HG03571 (cell line): ENCODE measurements around the gene MGAT5B.
"Not testable (repeated sequence)": the region's sequence is repeated elsewhere in the genome, so short reads cannot be mapped to it uniquely, and the experiment has no call there.

Experiments
- ATAC-seq: cut with Tn5 transposase; IDR thresholded peaks from one replicate; pipeline ENCODE4 v1.9.1; 2021; ENCODE audit not compliant: unreplicated experiment

The MGAT5B gene

DNA sequence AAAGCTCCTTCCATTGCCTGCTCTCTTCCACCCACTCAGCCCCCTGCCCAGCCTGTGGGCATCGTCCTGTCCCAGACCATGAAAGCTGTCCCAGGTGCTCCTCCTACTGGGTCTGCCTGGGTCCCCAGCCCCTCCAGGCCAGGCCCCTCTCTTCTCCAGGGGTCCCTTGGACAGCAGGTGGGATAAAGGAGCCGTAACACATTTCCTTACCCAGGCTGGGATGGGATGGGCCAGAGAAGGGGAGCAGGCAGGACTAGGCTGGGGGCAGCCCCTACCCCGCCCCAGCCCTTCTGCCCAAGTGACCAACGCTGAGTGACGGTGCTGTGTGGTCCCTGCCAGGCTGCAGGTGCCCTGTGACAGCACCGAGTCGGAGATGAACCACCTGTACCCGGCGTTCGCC, 80.1 kb downstream of the MGAT5B start:
- no peak for ATAC-seq

DNA sequence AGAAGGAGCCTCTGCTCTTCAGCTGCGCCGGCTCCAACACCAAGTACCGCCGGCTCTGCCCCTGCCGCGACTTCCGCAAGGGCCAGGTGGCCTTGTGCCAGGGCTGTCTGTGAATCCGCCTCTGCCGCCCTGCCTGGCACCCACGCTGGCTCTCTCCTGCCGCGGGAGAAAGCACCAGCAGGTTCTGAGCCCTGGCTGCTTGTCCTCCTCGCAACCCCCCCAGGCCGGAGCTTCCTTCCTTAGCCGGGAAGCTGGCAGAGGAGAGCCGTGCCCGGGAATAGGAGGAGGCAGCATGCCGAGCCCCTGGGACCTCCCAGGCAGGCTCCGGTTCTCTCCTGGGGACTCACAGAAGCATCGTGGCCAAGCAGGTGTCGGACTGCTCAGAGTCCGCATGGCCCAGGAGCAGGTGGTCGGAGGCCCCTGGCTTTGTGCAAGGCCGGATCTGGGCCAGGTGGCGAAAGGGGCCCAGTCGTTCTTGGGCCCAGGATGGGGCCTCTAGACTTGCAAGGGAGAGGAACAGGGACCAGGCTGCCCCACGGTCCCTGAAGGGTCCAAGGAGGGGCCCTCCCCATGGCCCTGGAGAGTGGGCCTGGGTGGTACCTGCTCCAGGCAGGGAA, 80.6 kb downstream of the MGAT5B start:
- no peak for ATAC-seq

DNA sequence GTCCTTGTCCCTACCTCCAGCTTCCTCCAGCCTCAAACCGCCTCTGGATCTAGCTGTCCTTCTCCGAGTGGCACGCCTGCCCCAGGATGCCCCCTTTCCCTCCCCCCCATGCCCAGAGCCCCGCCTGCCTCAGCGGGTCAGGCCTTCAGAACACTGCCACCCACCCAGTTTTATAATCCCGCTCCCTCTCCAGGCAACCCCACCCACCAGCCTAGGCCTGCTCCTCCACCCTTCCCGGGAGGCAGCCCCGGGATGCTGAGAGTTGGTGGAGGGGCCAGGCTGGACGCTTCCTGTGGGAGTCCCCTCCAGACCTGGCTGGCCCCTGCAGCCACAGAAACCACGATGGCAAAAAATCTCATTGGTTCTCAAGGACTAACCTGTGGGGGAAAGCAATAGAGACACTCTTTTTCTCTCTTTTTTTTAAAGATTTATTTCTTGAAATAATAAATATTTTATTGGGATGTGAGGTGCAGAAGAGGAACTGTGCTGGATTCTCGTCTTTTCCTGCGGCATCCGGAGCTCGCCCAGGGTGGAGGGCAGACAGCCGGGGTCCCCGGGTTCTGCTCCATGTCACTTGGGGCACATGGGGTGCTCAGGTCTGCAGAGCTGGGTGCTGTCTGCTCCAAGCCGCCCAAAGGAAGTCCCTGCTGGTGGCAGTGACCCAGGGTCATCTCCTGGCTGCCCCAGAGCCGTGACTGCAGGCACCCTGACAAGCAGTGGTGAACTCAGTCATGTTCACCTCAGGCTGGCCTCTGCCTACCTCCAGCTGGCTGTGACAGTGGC, 81.9 kb downstream of the MGAT5B start:
- ATAC-seq = no peak

DNA sequence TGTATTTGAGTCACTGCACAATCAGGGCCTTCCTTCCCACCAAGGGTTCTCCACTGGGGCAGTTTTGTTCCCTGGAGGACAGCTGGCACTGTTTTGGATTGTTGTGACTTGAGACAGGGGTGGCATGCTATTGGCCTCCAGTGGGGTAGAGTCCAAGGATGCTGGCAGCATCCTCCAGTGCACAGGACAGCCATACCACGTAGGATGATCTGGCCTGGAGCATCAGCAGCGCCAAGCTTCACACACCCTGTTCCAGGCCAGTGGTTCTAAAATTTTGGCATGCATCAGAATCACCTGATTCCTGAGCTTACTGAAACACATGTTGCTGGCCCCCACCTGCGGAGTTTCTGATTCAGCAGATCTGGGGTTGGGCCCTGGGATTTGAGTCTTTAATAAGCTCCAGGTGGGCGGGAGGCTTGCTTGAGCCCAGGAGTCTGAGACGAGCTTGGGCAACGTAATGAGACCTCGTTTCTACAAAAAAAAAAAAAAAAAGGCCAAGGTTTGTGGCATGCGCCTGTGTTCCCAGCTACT, 83.2 kb downstream of the MGAT5B start:
- no peak for ATAC-seq

DNA sequence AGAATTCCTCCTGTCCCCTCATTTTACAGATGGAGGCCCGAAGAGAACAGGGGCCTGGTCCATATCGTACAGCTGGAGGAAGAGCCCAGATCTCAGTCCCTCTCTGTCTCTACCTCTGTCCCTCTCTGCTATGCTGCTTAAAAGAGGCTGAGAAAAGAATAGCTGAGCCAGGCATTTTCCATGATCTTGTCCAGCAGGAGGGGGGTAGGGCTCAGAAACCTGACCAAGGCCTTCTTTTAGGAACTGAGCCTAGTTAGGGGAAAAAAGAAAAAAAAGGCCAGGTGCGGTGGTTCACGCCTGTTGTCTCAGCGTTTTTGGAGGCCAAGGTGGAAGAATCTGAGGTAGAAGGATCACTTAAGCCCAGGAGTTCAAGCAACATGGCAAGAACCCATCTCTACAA, 84.2 kb downstream of the MGAT5B start:
- no peak for ATAC-seq

DNA sequence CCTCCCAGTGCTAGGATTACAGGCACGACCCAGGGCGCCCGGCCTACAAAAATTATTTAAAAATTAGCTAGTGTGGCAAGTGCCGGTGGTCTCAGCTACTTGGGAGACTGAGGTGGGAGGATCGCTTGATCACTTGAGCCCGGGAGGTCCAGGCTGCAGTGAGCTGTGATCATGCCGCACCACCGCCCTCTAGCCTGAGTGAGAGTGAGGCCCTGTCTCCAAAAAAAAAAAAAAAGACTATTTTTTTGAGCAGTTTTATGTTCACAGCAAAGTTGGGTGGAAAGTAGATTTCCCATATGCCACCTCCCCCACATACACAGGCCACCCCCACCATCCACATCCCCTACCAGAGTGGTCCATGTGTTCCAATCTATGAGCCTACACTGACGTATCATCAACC, 84.9 kb downstream of the MGAT5B start:
- no peak for ATAC-seq

DNA sequence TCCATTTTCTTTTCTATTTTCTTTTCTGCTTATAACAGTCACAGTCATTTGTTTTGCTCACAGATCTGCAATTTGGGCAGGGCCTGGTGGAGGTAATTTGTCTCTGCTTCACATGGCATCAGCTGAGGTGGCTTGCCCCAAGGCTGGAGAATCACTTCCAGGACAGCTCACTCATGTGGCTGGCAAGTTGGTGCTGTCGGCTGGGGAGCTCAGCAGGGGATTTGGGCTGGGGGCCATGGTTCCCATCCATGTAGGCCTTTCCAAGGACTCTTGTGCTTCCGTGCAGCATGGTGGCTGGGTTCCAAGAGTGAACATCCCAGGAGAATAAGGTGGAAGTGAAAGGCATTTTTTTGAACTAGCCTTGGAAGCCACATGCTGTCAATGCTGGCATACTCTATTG, 85.7 kb downstream of the MGAT5B start:
- no peak for ATAC-seq

DNA sequence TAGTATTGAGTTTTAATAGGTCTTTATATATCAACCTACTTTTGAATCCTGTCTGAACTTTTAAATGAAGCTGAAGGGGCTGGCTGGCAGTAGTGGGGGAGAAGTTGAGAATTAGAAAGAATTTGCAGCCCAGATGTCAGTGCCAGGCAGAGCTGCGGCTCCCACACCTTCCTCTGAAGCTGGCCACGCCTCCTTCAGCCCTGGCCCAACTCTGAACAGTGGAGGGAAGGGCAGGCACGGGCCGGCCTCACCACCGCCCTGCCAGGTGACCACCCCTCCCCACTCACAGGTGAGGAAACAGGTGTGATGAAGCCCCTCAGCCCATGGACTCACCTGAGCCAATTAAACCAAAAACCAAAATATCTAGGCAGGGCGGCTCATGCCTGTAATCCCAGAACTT, 87.0 kb downstream of the MGAT5B start:
- no peak for ATAC-seq

DNA sequence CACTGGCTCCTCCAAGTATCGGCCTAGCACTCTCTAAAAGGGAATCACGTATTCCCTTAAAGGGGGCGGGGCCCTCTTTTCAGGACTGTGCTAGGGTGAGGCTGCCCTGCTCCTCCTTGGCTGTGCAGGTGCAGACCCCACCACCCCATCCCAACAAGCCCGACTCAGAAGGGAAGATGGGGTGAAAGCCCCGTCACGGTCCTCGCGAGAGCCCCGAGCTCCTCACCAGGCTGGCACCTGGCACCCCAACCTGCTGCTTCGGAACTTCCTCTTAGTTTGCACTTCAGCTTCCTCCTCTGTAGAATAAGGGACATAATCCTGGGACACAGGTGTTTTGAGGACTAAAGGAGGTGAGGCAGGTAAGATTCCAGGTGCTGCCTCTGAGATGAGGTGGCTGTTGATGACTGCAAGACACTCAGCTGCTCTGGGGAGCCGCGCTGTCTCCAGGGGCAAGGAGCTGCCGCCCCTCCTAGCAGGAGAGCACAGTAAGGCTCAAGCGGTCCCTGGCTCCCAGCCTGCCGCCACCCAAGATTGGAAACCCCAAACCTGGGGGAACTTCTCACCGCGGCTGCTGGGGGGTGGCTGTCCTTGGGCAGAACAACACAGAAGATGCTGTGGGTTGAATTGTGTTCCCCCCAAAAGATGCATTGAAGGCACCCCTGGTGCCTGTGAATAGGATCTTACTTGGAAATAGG, 88.8 kb downstream of the MGAT5B start:
- ATAC-seq = no peak

DNA sequence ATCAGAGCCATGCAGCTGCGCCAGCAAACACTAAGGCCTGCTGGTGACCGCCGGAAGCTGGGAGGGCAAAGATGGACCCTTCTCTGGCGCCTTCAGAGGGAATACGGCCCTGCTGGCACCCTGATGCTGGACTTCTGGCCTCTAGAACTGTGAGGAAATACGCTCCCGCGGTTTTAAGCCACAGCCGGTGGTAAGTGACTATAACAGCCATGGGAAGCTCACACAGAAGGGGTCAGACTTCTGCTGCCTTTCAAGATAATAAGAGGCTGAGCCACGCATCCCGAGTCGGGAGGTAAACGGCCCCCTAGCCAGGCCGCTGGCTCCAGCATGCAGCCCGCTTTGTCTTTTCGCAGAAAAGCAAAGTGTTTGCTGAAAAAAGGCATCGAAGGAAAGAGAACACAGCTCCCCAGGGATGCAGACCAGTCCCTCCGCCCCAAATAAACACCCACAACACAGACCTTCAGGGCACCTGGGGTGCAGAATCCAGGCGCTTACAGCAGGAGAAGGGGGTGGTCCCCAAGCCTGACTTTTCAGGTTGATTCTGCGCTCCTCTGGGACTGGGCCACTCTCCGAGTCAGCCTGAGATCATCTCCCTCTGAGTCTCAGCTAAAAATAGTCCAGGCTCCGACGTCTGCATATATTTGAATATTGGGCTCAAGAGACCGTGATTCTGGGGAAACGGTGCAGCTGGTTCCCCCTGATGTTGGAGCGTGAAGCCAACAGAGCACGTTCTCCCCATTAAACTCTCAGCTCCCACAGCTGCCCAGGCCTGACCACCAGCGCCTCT, 89.7 kb downstream of the MGAT5B start:
- ATAC-seq = no peak

DNA sequence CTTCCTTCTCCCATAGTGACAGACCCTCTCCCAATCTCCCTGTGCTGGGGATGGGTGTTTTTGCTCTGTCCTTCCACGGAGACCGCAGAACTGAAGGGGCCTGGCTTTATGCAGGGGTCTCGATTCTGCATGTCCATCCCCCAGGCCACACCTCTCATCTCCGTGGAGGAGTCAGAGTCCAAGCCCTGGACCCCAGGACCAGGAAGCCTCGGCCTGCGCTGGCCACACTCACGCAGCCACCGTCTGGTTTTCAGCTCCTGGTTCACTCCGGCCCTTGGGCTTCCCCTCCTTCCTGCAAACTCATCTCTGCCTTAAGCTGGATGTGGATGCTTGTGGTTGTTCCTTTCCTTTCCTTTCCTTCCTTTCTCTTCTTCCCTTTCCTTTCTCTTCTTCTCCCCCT, 90.8 kb downstream of the MGAT5B start:
- ATAC-seq = no peak

DNA sequence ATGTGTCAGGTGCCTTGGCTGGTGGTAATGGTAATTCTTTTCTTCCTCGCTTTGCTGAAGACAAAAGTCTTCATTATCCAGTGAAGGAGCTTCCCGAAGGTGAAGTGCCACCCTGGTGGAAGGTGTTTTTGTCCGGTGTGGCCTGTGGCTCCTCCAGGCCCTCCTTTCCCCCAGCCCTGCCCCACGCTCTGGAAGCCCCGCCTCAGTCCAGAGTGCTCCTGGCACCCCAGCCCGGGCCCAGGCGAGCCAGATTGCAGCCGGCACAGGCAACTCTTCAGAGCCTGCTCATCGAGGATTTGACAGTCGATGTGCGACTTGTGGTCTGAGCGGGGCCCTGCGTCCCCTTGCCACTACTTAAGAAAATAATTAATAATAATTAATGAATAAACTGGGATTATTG, 93.7 kb downstream of the MGAT5B start:
- no peak for ATAC-seq

DNA sequence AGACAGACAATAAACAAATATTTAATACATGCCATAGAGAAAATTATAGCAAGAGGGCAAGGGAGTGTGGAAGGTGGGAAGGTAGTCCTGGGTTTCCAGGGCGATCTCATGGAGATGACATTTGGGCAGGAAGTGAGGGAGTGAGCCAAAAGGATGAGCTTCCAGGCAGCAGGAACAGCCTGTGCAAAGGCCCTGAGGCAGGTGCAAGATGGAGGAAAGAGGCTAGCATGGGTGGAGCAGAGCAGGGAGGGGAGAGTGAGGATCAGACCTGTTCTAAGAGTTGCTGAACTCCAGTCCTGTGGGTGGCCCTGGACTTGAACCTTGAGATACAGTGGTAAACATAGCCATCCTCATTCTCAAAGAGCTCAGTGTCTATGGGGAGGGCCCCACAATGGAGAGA, 94.7 kb downstream of the MGAT5B start:
- no peak for ATAC-seq

DNA sequence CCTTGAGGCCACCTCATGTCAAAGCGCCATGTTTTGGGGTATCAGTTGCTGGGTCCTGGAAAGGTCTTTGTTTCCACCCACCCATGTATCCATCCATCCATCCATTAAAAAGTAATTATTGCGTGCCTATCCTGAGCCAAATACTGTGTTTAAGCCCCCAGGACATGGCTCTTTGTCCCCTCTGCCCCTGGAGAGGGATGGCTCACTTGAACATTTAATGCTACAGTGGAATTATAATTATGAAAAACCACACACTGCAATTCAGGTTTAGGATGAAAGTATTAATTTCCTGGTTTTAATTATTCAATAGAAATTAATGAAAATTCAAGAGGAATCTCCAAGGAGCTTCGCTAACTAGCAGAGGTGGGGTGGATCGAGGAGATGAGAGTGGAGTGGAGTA, 97.8 kb downstream of the MGAT5B start:
- no peak for ATAC-seq

DNA sequence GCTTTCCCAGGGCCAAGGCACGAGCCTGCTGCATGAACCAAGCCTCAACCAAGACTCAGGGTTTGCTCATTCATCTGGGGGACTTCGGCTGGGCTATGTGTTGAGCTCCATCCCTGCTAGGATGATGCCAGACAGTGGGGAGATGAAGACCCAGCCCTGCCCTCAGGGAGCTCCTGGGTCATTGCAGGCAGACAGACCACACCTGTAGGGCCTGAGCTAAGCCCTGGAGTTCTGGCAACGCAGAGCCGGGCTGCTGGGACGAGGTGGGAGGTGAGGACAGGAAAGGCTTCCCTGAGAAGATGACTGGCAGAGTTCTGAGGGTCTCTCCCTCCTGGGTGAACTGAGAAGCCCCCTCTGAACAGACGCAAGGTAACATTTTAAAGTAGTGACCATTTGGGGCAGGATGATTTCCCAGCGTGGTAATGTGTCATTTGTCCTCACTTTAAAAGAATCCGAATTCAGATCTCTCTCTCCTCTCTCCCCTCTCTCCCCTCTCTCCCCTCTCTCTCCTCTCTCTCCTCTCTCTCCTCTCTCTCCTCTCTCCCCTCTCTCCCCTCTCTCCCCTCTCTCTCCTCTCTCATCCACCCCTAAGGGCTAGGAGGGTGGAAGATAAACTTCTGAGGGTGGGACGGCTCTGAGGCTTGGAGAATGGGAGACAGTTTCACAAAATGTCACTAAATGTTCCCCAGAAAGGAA, 98.4 kb downstream of the MGAT5B start:
- ATAC-seq = no peak

DNA sequence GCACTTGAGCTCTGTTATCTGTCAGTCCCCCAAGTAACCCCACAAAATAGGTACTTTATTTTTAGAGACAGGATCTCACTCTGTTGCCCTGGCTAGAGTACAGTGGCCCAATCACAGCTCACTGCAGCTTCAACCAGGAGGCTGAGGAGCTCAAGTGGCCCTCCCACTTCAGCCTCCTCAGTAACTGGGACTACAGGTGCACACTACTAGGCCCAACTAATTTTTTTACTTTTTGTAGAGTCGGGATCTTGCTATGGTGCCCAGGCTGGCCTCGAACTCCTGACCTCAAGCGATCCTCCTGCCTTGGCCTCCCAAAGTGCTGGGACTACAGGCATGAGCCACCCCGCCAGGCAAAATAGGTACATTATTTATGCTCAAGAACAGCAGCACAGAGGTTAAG, 99.6 kb downstream of the MGAT5B start:
- ATAC-seq = no peak

DNA sequence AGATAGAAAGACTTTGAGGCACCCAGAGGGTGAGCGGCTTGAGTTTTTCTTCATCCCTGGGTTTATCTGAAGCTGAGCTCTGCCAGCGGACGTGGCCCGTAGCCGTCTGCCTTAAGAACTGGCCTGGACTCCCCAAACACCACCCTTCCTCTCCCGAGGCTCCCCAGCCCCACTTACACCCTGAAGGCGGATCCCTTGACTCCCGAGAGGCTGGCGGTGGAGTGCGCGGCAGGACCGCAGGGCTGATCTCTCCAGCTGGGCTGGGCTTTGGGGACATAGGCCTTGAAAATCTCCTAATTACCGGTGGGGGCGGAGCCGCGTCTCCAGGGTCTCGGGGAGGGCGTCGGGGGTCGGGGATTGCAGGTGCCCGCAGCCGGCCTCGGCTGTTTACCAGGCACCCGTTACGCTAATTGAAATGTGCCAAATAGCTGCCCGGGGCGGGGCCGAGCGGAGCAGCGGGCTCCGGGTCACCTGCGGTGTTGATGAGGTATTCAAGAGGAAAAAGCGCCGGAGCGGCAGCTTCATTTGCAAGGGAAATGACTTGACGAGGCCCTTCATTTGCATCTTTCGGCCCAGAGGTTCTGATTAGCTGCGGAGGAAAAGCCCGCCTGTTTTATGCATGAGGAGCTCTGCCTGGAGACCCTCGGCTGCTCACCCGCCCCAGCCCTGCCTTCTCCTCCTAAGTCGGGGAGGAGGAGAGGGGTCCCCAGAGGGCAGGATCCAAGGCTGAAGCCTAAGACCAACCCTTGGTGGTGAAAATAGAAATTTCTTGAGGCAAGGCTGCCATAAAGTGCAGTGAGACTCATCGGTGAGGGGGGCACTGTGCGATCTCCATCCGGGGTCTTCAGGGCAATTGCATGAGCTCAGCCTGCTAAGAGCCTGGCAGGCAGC, 100.7 kb downstream of the MGAT5B start:
- no peak for ATAC-seq

DNA sequence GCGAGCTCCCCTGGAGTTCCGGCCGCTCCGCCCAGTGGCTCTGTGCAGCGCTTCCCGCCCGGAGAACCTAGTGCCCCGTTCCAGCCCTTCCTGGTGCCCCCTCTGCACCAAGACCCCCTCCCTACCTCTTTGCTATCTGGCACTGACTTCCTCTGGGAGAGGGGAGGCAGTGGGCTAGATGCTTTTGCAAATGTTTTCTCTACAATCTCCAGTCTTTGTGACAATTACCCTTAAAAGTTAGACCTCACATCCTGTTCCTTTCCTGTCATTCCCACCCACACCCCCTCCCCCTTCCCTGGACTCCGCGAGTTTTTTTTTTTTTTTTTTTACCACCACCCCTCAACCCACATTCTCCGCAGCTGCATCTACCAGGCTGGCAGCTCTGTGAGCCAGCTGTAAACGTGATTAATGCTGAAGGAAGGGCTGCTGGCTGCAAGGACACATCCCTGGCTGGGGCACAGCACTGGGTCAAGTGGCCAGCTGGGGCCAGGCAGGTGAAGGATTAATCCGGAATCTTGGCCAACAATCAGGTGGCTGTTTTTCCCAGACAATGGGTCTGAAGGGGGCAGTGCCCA, 101.5 kb downstream of the MGAT5B start:
- no peak for ATAC-seq

DNA sequence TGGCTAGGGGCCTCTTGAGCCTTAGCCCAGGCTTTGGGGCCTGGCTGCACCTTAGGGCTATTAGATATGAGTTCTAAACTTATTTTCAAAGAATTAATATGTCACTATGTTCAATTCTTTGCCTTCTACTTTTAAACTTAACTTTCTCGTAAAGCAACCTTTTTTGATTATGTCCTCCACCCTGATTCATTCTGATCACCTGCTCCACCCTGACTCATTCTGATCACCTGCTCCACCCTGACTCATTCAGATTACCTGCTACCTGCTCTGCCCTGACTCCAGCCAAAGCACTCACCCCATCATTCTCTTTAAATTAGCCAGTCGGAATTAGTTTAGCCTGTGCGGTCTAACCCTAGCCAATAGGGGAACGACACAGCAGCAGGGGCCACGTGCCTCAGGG, 102.0 kb downstream of the MGAT5B start:
- not testable (repeated sequence) for ATAC-seq
